GM12878 (cell line): Measurements from ENCODE around the gene SUGCT. TPM values are rescaled to one million over a fixed set of nuclear protein-coding genes. Genes with fewer than 3 reads are reported as not detected.
A peak's percentile ranks its signal among the peaks of the same experiment; 100 is the strongest.

Source experiments
- ATAC-seq: fragments of 200-7000 bp; cut with Tn5 transposase; 3 replicates; pipeline ENCODE4 v1.9.1; 2020; ENCODE audit warnings: mild to moderate bottlenecking, moderate library complexity
- BruUV-seq: library from RNA; stranded (reverse); fragments of 400-500 nt; replicated peaks from 2 replicates; lab custom pipeline; 2021; lab: Mats Ljungman, UMichigan
- CTCF ChIA-PET: fragments of 300-600 bp; sonication (Branson Sonifier 250); formaldehyde crosslinking; extraction: SDS; loops from one replicate; lab custom pipeline; 2021; ENCODE audit warnings: inconsistent platforms; lab: Yijun Ruan, JAX
- POLR2A ChIA-PET: fragments of 350-600 bp; formaldehyde crosslinking; extraction: SDS; loops from one replicate; lab custom pipeline; 2021; ENCODE audit warnings: inconsistent platforms; lab: Charles Lee
- RAD21 ChIA-PET: fragments of 300-600 bp; sonication (Branson Sonifier 250); formaldehyde crosslinking; loops from one replicate; lab custom pipeline; 2023; ENCODE audit warnings: antibody characterized with exemption; ENCODE audit not compliant: unreplicated experiment; lab: Charles Lee
- SMC1A ChIA-PET: fragments of 300-600 bp; sonication (Branson Sonifier 250); formaldehyde crosslinking; loops from one replicate; lab custom pipeline; 2023; ENCODE audit not compliant: unreplicated experiment, uncharacterized antibody; lab: Charles Lee
- DNase-seq: peaks from one replicate; pipeline ENCODE4 v3.0.0-alpha.2; 2011; ENCODE audit warnings: low read depth, low spot score
- FAIRE-seq: peaks from 3 replicates; lab custom pipeline; 2011; peaks lifted over from hg19 to GRCh38; lab: Jason Lieb, UNC
- H2AFZ ChIP-seq: 2 replicates; pipeline ENCODE4 v1.6.0; 2011; ENCODE audit warnings: low read depth, low read length, control low read depth; ENCODE audit not compliant: control insufficient read depth
- H3K27ac ChIP-seq: 2 replicates; pipeline ENCODE4 v1.5.1; 2011; ENCODE audit warnings: control low read depth; ENCODE audit not compliant: control insufficient read depth, insufficient read depth
- H3K27me3 ChIP-seq, 2 experiments: replicated peaks in 1 of 2; 2 replicates each; pipeline versions ENCODE4 v1.6.0 to v1.6.1; 2011; ENCODE audit warnings: low read length in 1 of 2; ENCODE audit not compliant: control insufficient read depth in 2 of 2, insufficient read depth in 2 of 2
- H3K36me3 ChIP-seq, 2 experiments: 2 replicates each; pipeline ENCODE4 v1.5.1; 2011; ENCODE audit warnings: low read length in 1 of 2; ENCODE audit not compliant: control insufficient read depth in 2 of 2, insufficient read depth in 2 of 2
- H3K4me1 ChIP-seq: 2 replicates; pipeline ENCODE4 v1.6.1; 2011; ENCODE audit warnings: mild to moderate bottlenecking, low read length, moderate library complexity, mixed read lengths; ENCODE audit not compliant: control insufficient read depth, insufficient read depth
- H3K4me2 ChIP-seq: 2 replicates; pipeline ENCODE4 v1.6.0; 2011; ENCODE audit warnings: control low read depth; ENCODE audit not compliant: control insufficient read depth, insufficient read depth
- H3K4me3 ChIP-seq: fragments of 200-600 bp; sonication (generic); 2 replicates; pipeline ENCODE4 v1.5.1; 2016
- H3K79me2 ChIP-seq: 2 replicates; pipeline ENCODE4 v1.6.0; 2011; ENCODE audit warnings: low read length; ENCODE audit not compliant: control insufficient read depth, insufficient read depth
- H3K9ac ChIP-seq: 2 replicates; pipeline ENCODE4 v1.8.0; 2011; ENCODE audit warnings: low read length, control low read depth, mixed read lengths; ENCODE audit not compliant: control insufficient read depth, insufficient read depth
- H3K9me3 ChIP-seq: replicated peaks from 3 replicates; pipeline ENCODE4 v1.5.1; 2011; ENCODE audit warnings: mild to moderate bottlenecking, low read length; ENCODE audit not compliant: control insufficient read depth, insufficient read depth
- H4K20me1 ChIP-seq: 2 replicates; pipeline ENCODE4 v1.6.0; 2011; ENCODE audit not compliant: control insufficient read depth, insufficient read depth
- ASH2L ChIP-seq: fragments of 300-600, 200-600 bp; sonication (generic); IDR thresholded peaks from 2 replicates; pipeline ENCODE4 v1.6.1; 2017; ENCODE audit warnings: low read depth, mild to moderate bottlenecking, borderline replicate concordance
- ATF7 ChIP-seq: fragments of 450-650 bp; IDR thresholded peaks from 2 replicates; pipeline ENCODE4 v1.6.1; 2016; ENCODE audit warnings: low read depth, mild to moderate bottlenecking
- CBFB ChIP-seq: IDR thresholded peaks from 2 replicates; pipeline ENCODE4 v1.6.1; 2016; ENCODE audit warnings: antibody characterized with exemption, low read depth
- EED ChIP-seq: sonication (generic); IDR thresholded peaks from 2 replicates; pipeline ENCODE4 v1.6.1; 2016; ENCODE audit warnings: antibody characterized with exemption, low read depth
- EP300 ChIP-seq, 2 experiments: fragments of 150-350 bp in 1 of 2; IDR thresholded peaks; 2 replicates each; pipeline ENCODE4 v1.6.1; 2011 to 2012; ENCODE audit warnings: low read depth in 2 of 2, low read length in 2 of 2, borderline replicate concordance in 1 of 2, improper control_type of control experiment in 1 of 2, inconsistent platforms in 1 of 2; ENCODE audit not compliant: control insufficient read depth in 1 of 2
- HDGF ChIP-seq: fragments of 450-650 bp; IDR thresholded peaks from 2 replicates; pipeline ENCODE4 v1.6.1; 2016; ENCODE audit warnings: antibody characterized with exemption
- IKZF1 ChIP-seq: fragments of 450-650 bp; conservative IDR thresholded peaks from 2 replicates; pipeline ENCODE4 v1.6.1; 2017; ENCODE audit warnings: antibody characterized with exemption, mild to moderate bottlenecking
- IKZF2 ChIP-seq, 2 experiments: fragments of 450-650 bp; IDR thresholded peaks; 2 replicates each; pipeline ENCODE4 v1.6.1; 2017; ENCODE audit warnings: mild to moderate bottlenecking in 2 of 2, moderate library complexity in 2 of 2
- IRF4 ChIP-seq: IDR thresholded peaks from 2 replicates; pipeline ENCODE4 v1.6.1; 2011; ENCODE audit warnings: low read depth, low read length
- JUND ChIP-seq: IDR thresholded peaks from 2 replicates; pipeline ENCODE4 v1.6.1; 2012; ENCODE audit warnings: low read depth, mild to moderate bottlenecking, low read length, improper control_type of control experiment, moderate library complexity
- KDM1A ChIP-seq: fragments of 200-600 bp; sonication (generic); IDR thresholded peaks from 2 replicates; pipeline ENCODE4 v1.6.1; 2016; ENCODE audit warnings: borderline replicate concordance
- MEF2A ChIP-seq: IDR thresholded peaks from 2 replicates; pipeline ENCODE4 v1.6.1; 2011; ENCODE audit warnings: low read depth, mild to moderate bottlenecking, low read length, moderate library complexity; ENCODE audit not compliant: insufficient read depth
- MTA2 ChIP-seq: fragments of 450-650 bp; IDR thresholded peaks from 2 replicates; pipeline ENCODE4 v1.6.1; 2016; ENCODE audit warnings: low read depth, mild to moderate bottlenecking, moderate library complexity
- MTA3 ChIP-seq: IDR thresholded peaks from 2 replicates; pipeline ENCODE4 v1.6.1; 2012; ENCODE audit warnings: low read length, inconsistent platforms, borderline replicate concordance
- POLR2AphosphoS2 ChIP-seq: IDR thresholded peaks from 2 replicates; pipeline ENCODE4 v1.6.1; 2011; ENCODE audit warnings: low read depth, mild to moderate bottlenecking, low read length, improper control_type of control experiment, moderate library complexity
- POU2F2 ChIP-seq: IDR thresholded peaks from 3 replicates; pipeline ENCODE4 v1.6.1; 2011; ENCODE audit warnings: low read depth, mild to moderate bottlenecking, low read length, borderline replicate concordance
- RUNX3 ChIP-seq: IDR thresholded peaks from 2 replicates; pipeline ENCODE4 v1.6.1; 2012; ENCODE audit warnings: low read length, inconsistent platforms
- SKIL ChIP-seq: fragments of 450-650 bp; IDR thresholded peaks from 2 replicates; pipeline ENCODE4 v1.6.1; 2017; ENCODE audit warnings: mild to moderate bottlenecking, low read depth, inconsistent platforms; ENCODE audit not compliant: poor library complexity, severe bottlenecking
- SP1 ChIP-seq: IDR thresholded peaks from one replicate; pipeline ENCODE4 v1.6.1; 2011; ENCODE audit warnings: low read depth, low read length
- STAT3 ChIP-seq: IDR thresholded peaks from 2 replicates; pipeline ENCODE4 v1.6.1; 2011; ENCODE audit warnings: low read depth, low read length, improper control_type of control experiment
- TBL1XR1 ChIP-seq: IDR thresholded peaks from 2 replicates; pipeline ENCODE4 v1.6.1; 2012; ENCODE audit warnings: low read depth, low read length, improper control_type of control experiment
- ZNF274 ChIP-seq: IDR thresholded peaks from one replicate; pipeline ENCODE4 v1.8.0; 2011; ENCODE audit not compliant: insufficient read length, insufficient read depth
- ZNF384 ChIP-seq: IDR thresholded peaks from 2 replicates; pipeline ENCODE4 v1.6.1; 2012; ENCODE audit warnings: low read depth, mild to moderate bottlenecking, low read length, improper control_type of control experiment, borderline replicate concordance
- ZSCAN29 ChIP-seq: fragments of 450-650 bp; IDR thresholded peaks from 2 replicates; pipeline ENCODE4 v1.6.1; 2017; ENCODE audit warnings: mild to moderate bottlenecking, moderate library complexity
- WGBS: methylation state at CpG from one replicate; pipeline ENCODE4 v1.1.6; 2016; ENCODE audit warnings: low lambda C conversion rate; ENCODE audit not compliant: insufficient replicate concordance, insufficient coverage; ENCODE audit errors: missing lambda C conversion rate; 5-methylcytosine and 5-hydroxymethylcytosine counted together
- in situ Hi-C: fragments of 300-500 bp; cut with MboI; formaldehyde crosslinking; loops from 9 replicates; pipeline ENCODE4 v1.14.3; 2018; ENCODE audit warnings: mixed read lengths
- intact Hi-C: fragments of 100-400 bp; cut with micrococcal nuclease; formaldehyde crosslinking; loops from one replicate; pipeline ENCODE4 v1.14.2; 2022; ENCODE audit not compliant: unreplicated experiment
- polyA plus RNA-seq, 11 experiments: library from polyadenylated mRNA; depleted of rRNA in 4 of 11; unstranded in 6 of 11; stranded (reverse) in 5 of 11; fragments of >200 nt; fragmentation: Nextera tagmentation in 4 of 11; fragmentation: Illumina TruSeq in 1 of 11; extraction: Ambion mirVana in 4 of 11; extraction: Trizol in 1 of 11; gene quantifications; 1 replicate in 1 of 11; 2 replicates in 10 of 11; pipeline versions ENCODE4 v1.2.1 to v1.2.3, GENCODE V29; 2011 to 2016; ENCODE audit warnings: inconsistent platforms in 2 of 11, missing spikeins in 2 of 11, low read depth in 1 of 11
- total RNA-seq, 4 experiments: library from RNA; depleted of rRNA in 3 of 4; stranded (reverse); fragments of >200 nt in 3 of 4; fragmentation: Illumina TruSeq in 1 of 4; extraction: Trizol in 1 of 4; gene quantifications; 2 replicates each; pipeline versions ENCODE4 v1.2.1 to v1.2.3, GENCODE V29; 2013 to 2021

The SUGCT gene
- total and polyA plus RNA-seq, 10 of the 15 experiments (the other 5 are each of a cell fraction or from before 2014, with no cell fraction given) = 0.08 to 1.2 (median 0.67) TPM; not detected in 1

DNA sequence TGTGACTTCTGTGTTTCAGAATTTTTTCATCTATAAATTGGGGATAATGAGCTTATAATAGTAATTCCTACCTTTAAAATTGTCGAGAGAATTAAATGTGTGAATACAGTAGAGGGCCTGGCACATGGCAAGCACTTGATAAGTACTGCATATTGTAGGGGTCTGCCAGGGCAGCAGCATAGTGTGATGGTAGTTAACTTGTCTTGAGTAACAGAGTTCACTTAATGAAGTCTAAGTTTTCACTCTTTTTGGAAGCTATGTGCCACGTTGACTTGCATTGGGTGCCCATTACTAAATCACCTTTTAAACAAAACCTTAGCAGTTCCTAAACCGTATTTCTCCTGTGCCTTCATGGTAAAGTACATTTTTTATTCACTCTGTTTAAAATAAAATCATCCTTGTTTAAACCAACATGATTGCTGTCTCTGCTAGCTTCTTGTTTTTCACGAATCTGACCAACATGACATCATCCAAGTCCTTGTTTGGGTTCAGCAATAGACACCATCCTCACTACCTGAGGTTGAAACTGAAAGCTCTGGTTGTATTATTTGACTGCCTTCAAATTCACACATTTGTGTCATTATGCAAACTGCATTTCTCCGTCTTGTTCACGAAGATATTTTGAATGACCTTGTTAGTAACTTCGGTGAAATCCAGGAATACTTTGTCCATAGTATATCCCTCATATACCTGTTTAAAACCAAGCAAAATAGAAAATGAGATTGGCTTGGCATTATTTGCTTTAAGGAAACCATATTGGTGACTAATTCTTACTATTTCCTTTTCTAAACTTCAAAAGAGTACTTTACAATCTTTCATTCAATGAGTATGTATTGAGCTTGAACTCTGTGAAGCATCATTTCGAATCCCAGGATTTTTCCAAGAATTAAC, 340.2 kb downstream of the SUGCT start:
- Histone ChIP-seq H3K4me3 (no peak overlapping the region), H3K9me3 (no peaks in the 10 kb centered on the region), H3K4me2 (no peak overlapping the region), H3K9ac (no peak overlapping the region), H3K27me3 (peaks cover 0 to 2% of the 10 kb centered on the region in 2 experiments; a peak in 2 of 4 replicates), H3K36me3 (no peaks in the 10 kb centered on the region), H3K79me2 (no peaks in the 10 kb centered on the region), H3K27ac (no peak overlapping the region), H3K4me1 (no peaks in the 10 kb centered on the region), H2AFZ (no peak overlapping the region), H4K20me1 (no peaks in the 10 kb centered on the region)
- in situ Hi-C loops (no loop called here), intact Hi-C loops (no loop called here)
- ChIA-PET POLR2A (no interaction called here), SMC1A (no interaction called here), RAD21 (no interaction called here), CTCF (interaction anchor here (1.2 kb wide), 1 partner anchor 9 kb away, joined by 7 read pairs; no protein-coding TSS in a partner anchor)
- peak; percentile 31 for DNase-seq
- 10% methylated on average over 8 of the region's 8 CpGs for WGBS
- peak; percentile 78 for FAIRE-seq
- peak; percentile 85 for ATAC-seq
- no TSS peak for BruUV-seq
- peak; percentile 48; the same call in 1 of the 2 replicates for TF ChIP-seq MTA3
- TF ChIP-seq KDM1A = no peak
- TF ChIP-seq ASH2L = no peak
- peak; percentile 92 for TF ChIP-seq ATF7
- TF ChIP-seq SP1 = no peak
- no peak for TF ChIP-seq ZNF384
- peak; percentile 58 for TF ChIP-seq EED
- TF ChIP-seq IKZF2 (IDR thresholded peaks at IDR 0.05) = 0 out of 4 replicates have a peak, but pooled peaks of 1 of the 2 experiments have one; percentile 26
- no peak for TF ChIP-seq ZNF274
- 0 out of 2 replicates have a peak, but pooled peaks have one; percentile 40 for TF ChIP-seq MTA2
- no peak for TF ChIP-seq ZSCAN29
- TF ChIP-seq IRF4 = peak; percentile 77; the same call in 1 of the 2 replicates
- TF ChIP-seq TBL1XR1 = peak; percentile 59; the same call in 1 of the 2 replicates
- TF ChIP-seq POLR2AphosphoS2 = no peak
- peak; percentile 45; the same call in 1 of the 2 replicates for TF ChIP-seq CBFB
- TF ChIP-seq JUND = no peak
- TF ChIP-seq POU2F2 = peak; percentile 64; the same call in 2 of the 3 replicates
- peak; percentile 97 for TF ChIP-seq RUNX3
- TF ChIP-seq SKIL = peak; percentile 83
- TF ChIP-seq STAT3 = no peak
- no peak for TF ChIP-seq IKZF1
- no peak for TF ChIP-seq HDGF
- TF ChIP-seq MEF2A = 0 out of 2 replicates have a peak, but pooled peaks have one; percentile 17
- TF ChIP-seq EP300 (IDR thresholded peaks at IDR 0.05; ENCODE audit: borderline replicate concordance in 1 of 2, control insufficient read depth in 1 of 2, low read depth in 2 of 2, low read length in 2 of 2) = peak in 1 of 2 experiments; percentile 35; a peak in 1 of 4 replicates
